ENCODE measurements around the gene NLRC5. TPM values are rescaled to one million over a fixed set of nuclear protein-coding genes. Genes with fewer than 3 reads are reported as not detected.
A peak's percentile ranks its signal among the peaks of the same experiment; 100 is the strongest.
"Not testable (repeated sequence)": the region's sequence is repeated elsewhere in the genome, so short reads cannot be mapped to it uniquely, and the experiment has no call there.

NLRC5 gene
- total RNA-seq, 2 donors from 2014 or later = 239 to 256 TPM

DNA sequence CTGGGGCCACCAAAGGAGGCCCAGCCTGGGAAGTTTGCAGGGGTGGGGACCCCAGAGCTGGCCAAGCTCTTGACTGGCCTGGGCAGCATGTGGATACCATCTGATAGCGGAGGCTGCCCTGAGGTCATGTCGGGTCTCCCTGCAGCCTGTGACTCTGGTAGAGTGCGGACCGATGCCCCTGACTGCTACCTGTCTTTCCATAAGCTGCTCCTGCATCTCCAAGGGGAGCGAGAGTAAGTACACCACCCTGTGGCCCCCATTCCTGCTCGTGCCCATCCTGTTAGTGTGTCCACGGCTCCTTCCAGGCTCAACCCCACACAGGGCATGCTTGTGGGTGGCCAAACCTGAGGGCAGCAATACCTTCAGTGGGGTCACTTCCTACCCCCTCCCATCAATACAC, 19.6 kb upstream of the NLRC5 start:
- Mint-ChIP-seq H3K4me3 (no peak overlapping the region), H3K27ac (no peak overlapping the region), H3K27me3 (ENCODE audit: low read depth) (no peaks in the 10 kb centered on the region), H3K36me3 (ENCODE audit: insufficient read depth in 2 of 2) (no peaks in the 10 kb centered on the region), H3K9me3 (no peaks in the 10 kb centered on the region), H3K4me1 (ENCODE audit: low read depth) (peaks cover 27% of the 10 kb centered on the region)
- DNase-seq (no peak), ATAC-seq (replicated peaks in 1 of 2) (no peak)

DNA sequence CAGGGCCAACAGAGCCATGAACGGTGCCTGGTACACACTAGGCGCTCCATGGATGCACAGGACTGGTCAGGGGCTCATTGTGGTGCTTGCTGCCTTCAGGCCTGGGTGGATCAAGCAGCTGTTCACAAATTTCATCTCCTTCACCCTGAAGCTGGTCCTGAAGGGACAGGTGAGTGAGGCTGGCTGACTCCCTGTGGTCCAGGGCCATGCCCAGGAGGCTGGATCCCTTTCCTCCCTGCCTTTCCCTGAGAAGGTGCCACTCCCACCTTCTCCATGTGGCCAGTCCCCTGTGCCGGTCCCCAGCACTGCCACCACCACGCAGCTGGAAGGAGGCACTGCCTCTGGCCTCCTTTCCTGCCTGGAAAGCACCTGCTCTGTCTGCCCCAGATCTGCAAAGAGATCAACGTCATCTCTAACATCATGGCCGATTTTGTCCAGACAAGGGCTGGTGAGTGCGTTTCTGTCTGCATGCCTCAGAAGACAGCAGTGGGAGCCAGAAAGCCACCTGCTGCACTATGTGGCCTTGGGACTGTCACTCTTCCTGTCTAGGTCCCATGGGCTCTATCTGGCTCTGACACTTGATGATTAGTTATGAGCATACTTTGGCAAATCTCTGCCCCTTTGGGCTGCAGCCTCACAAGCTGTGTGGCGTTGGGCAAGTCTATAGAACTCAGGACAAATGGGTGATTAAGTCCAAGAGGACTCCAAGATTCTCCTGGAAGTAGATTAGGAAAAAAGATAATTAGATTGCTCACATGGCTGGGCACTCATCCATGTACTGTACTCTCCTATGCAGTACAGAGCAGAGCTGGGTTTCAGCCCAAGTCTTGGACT, 18.2 kb upstream of the NLRC5 start:
- ATAC-seq (replicated peaks in 1 of 2) = no peak
- Mint-ChIP-seq H3K4me1 (ENCODE audit: low read depth) (peaks cover 28% of the 10 kb centered on the region), H3K36me3 (ENCODE audit: insufficient read depth in 2 of 2) (no peaks in the 10 kb centered on the region), H3K4me3 (no peak overlapping the region), H3K27ac (no peak overlapping the region), H3K27me3 (ENCODE audit: low read depth) (no peaks in the 10 kb centered on the region), H3K9me3 (no peaks in the 10 kb centered on the region)
- DNase-seq = no peak

DNA sequence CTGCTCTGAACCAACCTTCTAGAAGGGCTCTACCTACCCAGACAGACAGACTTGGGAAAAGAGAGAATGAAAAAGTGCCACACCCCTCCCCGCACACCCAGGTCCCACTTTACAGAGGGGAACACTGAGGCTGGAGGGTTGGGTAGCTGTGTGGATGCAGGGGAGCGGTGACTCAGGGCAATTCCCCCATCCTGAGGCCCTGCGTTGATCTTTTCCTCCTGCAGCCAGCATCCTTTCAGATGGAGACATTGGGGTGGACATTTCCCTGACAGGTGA, 17.7 kb upstream of the NLRC5 start:
- Mint-ChIP-seq H3K4me1 (ENCODE audit: low read depth) (peaks cover 33% of the 10 kb centered on the region), H3K4me3 (no peak overlapping the region), H3K36me3 (ENCODE audit: insufficient read depth in 2 of 2) (peaks cover 0 to 2% of the 10 kb centered on the region in 2 donors), H3K27me3 (ENCODE audit: low read depth) (no peaks in the 10 kb centered on the region), H3K27ac (no peak overlapping the region), H3K9me3 (no peaks in the 10 kb centered on the region)
- DNase-seq (no peak), ATAC-seq (replicated peaks in 1 of 2) (no peak)

DNA sequence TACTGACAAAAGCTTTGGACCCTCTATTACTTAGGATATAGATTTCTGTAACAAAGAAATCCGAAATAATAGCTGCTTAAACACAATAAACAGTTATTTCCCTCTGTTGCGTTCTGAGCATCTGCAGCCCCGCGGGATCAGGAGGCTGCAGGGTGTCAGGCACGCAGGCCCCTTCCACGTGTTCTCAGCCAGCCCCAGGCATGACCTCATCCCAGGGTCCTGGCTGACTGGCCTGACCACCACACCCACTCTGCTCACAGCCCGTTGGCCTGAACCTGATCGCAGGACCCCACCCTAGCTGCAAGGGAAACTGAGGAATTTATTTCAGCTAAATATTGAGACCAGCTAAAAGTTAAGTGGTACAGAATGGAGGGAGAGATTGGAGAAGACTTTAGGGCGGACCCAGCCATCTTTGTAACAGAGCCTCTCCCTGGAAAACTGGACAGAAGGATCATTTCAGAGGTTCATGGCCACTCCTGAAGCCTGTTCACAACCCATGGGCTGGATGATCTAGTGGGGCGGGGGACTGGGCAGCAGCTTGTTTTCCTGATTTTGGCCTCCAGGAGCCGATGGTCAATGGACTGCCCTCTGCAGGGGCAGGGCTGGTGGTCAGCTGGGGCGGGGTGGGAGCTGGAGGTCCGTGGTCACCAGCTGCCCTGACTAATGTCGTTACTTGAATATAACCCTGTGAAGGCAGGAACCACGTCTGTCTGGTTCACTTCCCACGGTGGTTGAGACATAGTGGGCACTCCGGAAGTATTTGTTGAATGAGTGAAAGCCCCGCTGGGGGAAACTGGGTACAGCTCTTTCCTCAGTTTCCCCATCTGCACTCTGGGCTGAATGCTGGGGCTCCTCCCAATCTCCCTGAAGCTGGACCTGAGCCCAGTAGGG, 16.7 kb upstream of the NLRC5 start:
- H3K36me3 Mint-ChIP-seq (ENCODE audit: insufficient read depth in 2 of 2) = peaks cover 0 to 2% of the 10 kb centered on the region in 2 donors
- no peak for ATAC-seq (replicated peaks in 1 of 2)
- DNase-seq = no peak
- no peaks in the 10 kb centered on the region for H3K27me3 Mint-ChIP-seq (ENCODE audit: low read depth)
- peaks cover 33% of the 10 kb centered on the region for H3K4me1 Mint-ChIP-seq (ENCODE audit: low read depth)
- no peak overlapping the region for H3K4me3 Mint-ChIP-seq
- no peak overlapping the region for H3K27ac Mint-ChIP-seq
- H3K9me3 Mint-ChIP-seq = no peaks in the 10 kb centered on the region

DNA sequence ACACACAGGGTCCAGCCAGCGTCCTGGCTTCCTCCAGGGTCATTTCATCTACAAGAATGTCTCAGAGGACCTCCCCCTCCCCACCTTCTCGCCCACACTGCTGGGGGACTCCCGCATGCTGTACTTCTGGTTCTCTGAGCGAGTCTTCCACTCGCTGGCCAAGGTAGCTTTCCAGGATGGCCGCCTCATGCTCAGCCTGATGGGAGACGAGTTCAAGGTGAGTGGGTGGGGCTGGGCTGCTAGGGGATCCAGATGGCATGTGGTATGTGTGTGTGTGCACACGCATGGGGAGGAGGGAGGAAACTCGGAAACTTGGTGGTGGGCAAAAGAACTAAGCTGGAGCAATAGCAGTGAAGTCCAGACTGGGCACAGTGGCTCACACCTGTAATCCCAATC, 16.1 kb upstream of the NLRC5 start:
- no peaks in the 10 kb centered on the region for H3K27me3 Mint-ChIP-seq (ENCODE audit: low read depth)
- no peak overlapping the region for H3K27ac Mint-ChIP-seq
- H3K4me1 Mint-ChIP-seq (ENCODE audit: low read depth) = peaks cover 33% of the 10 kb centered on the region
- peaks cover 0 to 2% of the 10 kb centered on the region in 2 donors for H3K36me3 Mint-ChIP-seq (ENCODE audit: insufficient read depth in 2 of 2)
- DNase-seq = no peak
- no peak overlapping the region for H3K4me3 Mint-ChIP-seq
- no peak for ATAC-seq (replicated peaks in 1 of 2)
- no peaks in the 10 kb centered on the region for H3K9me3 Mint-ChIP-seq

DNA sequence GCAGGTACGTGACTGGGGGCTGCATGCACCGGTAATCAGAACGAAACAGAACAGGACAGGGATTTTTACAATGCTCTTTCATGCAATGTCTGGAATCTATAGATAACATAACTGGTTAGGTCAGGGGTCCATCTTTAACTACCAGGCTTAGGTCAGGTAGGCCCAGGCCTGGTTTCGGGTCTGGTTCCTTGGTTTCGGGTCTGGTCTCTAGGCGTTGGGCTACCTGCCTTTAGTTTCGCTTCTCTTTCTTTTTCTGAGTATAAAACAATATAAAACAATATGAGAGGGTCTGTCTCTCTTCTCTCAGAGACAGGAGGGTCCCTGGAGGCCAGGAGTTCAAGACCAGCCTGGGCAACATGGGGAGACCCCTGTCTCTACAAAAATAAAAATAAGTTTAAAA, 15.5 kb upstream of the NLRC5 start:
- ATAC-seq (replicated peaks in 1 of 2); DNase-seq; H3K9me3 Mint-ChIP-seq; H3K27me3 Mint-ChIP-seq (ENCODE audit: low read depth); H3K36me3 Mint-ChIP-seq (ENCODE audit: insufficient read depth in 2 of 2); H3K4me3 Mint-ChIP-seq; H3K27ac Mint-ChIP-seq: not testable (repeated sequence)
- H3K4me1 Mint-ChIP-seq (ENCODE audit: low read depth) = peaks cover 33% of the 10 kb centered on the region

DNA sequence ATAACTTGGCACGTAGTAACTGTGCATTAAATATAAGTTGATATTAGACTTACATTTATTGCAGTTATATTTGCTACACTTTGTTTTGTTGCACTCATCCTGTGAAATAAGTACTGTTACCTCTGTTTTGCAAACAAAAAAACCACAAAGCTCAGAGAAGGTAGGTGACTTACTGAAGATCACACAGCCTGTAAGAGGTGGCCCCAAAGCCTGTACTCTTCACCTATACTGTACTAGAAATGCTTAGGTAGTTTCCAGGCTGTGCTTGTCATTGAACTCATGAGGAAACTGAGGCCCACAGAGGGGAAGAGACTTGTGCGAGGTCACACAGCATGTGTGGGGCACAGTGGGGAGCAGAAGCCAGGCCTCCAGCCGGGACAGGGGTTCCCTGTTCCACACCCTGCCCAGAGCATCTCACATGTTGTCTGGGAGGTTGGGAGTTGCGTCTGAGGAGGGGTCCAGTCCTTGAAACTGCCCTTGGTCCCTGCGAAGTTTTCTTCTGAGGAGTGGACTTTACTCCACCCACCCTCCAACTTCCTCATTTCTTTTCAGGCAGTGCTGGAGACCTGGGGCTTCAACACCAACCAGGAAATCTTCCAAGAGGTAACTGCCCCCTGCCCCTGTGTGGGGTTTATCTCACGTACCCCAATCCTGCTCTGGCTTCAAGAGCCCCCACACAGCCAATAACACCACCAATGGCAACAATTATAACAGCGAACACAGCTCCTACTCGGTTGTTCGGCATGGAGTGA, 14.6 kb upstream of the NLRC5 start:
- peak in 1 of 2 donors; percentile 34 for ATAC-seq (replicated peaks in 1 of 2)
- Mint-ChIP-seq H3K4me1 (ENCODE audit: low read depth) (peaks cover 36% of the 10 kb centered on the region), H3K27ac (no peak overlapping the region), H3K9me3 (no peaks in the 10 kb centered on the region), H3K36me3 (ENCODE audit: insufficient read depth in 2 of 2) (peaks cover 0 to 2% of the 10 kb centered on the region in 2 donors), H3K4me3 (no peak overlapping the region), H3K27me3 (ENCODE audit: low read depth) (no peaks in the 10 kb centered on the region)
- DNase-seq = no peak

DNA sequence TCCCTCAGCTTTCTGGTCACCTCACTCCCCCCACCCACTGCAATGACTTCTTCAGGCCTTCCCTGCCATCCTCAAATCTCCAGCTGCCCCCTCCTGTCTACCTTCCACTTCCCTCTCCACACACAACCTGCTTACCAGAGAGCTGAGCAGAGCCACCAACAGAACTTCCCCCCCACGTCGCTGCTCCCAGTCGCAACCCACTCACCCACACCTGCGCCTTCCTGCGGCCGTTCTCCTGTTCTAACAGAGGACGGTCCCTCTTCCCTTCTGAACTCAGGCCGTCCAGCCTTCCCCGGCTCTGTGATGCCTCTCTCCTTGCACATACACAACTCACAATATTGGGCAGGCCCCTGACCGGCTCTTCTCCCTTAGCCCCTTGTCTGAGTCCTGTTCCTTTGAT, 13.6 kb upstream of the NLRC5 start:
- Mint-ChIP-seq H3K27me3 (ENCODE audit: low read depth) (no peaks in the 10 kb centered on the region), H3K4me1 (ENCODE audit: low read depth) (peaks cover 45% of the 10 kb centered on the region)

DNA sequence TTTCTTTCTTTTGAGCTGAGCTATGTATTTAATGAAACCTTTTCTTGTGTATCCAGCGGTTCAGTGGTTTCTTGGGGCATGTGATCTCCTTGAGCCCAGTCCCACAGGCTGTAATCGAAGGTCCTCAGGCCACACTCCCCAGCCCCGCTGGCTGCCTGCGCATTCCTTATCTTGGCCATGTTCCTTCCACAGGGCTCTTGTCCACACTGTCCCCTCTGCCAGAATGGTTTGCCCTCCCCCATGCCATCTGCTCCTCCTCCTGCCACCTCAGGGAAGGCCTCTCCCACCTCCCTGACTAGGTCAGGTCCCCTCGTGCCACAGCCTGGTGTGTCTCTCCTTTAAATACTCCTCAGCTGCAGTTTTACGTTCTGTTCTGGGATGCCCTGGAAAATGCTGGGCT, 12.1 kb upstream of the NLRC5 start:
- no peak overlapping the region for H3K27ac Mint-ChIP-seq
- no peak for ATAC-seq (replicated peaks in 1 of 2)
- H3K4me3 Mint-ChIP-seq = no peak overlapping the region

More for the DNA sequence above, 13.6 kb upstream of the NLRC5 start:
- Mint-ChIP-seq H3K9me3 (no peaks in the 10 kb centered on the region), H3K4me3 (peak overlapping the region in 1 of 2 donors; percentile 16), H3K27ac (no peak overlapping the region), H3K36me3 (ENCODE audit: insufficient read depth in 2 of 2) (peaks cover 0 to 2% of the 10 kb centered on the region in 2 donors)
- no peak for DNase-seq
- ATAC-seq (replicated peaks in 1 of 2) = peak in 1 of 2 donors; percentile 25

DNA sequence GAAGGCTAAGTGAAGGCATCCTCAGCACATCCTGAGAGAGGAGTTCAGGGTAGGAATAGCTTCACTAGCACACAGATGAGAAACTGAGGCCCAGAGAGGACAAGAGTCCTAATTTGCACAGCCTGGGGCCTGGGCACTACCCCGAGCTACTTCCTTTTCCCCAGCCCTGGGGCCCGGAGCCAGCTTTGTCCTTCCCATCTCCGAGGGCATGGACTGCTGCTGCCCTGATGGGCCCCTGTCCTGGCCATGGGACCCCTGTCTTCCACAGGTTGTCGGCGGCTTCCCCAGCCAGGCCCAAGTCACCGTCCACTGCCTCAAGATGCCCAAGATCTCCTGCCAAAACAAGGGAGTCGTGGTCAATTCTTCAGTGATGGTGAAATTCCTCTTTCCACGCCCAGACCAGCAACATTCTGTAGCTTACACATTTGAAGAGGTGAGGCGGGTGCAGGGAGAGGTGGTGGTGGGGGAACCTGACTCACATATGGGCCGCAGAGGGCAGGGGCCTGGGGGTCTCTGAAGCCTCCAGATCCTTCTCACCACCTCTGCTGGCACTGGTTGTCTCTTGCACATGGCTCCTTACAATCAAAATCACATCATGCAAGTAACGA, 11.4 kb upstream of the NLRC5 start:
- no peak overlapping the region for H3K4me3 Mint-ChIP-seq
- H3K36me3 Mint-ChIP-seq (ENCODE audit: insufficient read depth in 2 of 2) = peaks cover 5 to 9% of the 10 kb centered on the region in 2 donors
- no peak overlapping the region for H3K27ac Mint-ChIP-seq
- H3K9me3 Mint-ChIP-seq = no peaks in the 10 kb centered on the region
- no peaks in the 10 kb centered on the region for H3K27me3 Mint-ChIP-seq (ENCODE audit: low read depth)
- DNase-seq = no peak
- peaks cover 68% of the 10 kb centered on the region for H3K4me1 Mint-ChIP-seq (ENCODE audit: low read depth)
- ATAC-seq (replicated peaks in 1 of 2) = no peak

More for the DNA sequence above, 12.1 kb upstream of the NLRC5 start:
- DNase-seq = no peak
- H3K9me3 Mint-ChIP-seq = no peaks in the 10 kb centered on the region
- H3K27me3 Mint-ChIP-seq (ENCODE audit: low read depth) = no peaks in the 10 kb centered on the region
- H3K36me3 Mint-ChIP-seq (ENCODE audit: insufficient read depth in 2 of 2) = peaks cover 0 to 3% of the 10 kb centered on the region in 2 donors
- peaks cover 61% of the 10 kb centered on the region for H3K4me1 Mint-ChIP-seq (ENCODE audit: low read depth)

DNA sequence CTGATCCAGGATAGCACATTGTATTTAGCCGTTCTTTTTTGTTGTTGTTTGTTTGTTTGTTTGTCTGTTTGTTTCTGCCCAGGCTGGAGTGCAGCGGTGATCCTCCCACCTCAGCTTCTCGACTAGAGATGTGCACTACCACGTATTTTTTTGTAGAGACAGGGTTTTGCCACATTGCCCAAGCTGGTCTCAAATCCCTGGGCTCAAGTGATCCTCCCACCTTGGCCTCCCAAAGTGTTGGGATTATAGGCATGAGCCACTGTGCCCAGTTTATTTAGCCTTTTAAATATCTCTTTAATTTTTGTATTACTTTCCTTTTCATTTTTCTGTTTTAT, 9.2 kb upstream of the NLRC5 start:
- Mint-ChIP-seq H3K27me3 (ENCODE audit: low read depth) (no peaks in the 10 kb centered on the region), H3K9me3 (no peaks in the 10 kb centered on the region), H3K36me3 (ENCODE audit: insufficient read depth in 2 of 2) (peaks cover 8 to 17% of the 10 kb centered on the region in 2 donors), H3K4me1 (ENCODE audit: low read depth) (peaks cover 69% of the 10 kb centered on the region), H3K27ac (no peak overlapping the region), H3K4me3 (no peak overlapping the region)
- ATAC-seq (replicated peaks in 1 of 2) (no peak), DNase-seq (no peak)

DNA sequence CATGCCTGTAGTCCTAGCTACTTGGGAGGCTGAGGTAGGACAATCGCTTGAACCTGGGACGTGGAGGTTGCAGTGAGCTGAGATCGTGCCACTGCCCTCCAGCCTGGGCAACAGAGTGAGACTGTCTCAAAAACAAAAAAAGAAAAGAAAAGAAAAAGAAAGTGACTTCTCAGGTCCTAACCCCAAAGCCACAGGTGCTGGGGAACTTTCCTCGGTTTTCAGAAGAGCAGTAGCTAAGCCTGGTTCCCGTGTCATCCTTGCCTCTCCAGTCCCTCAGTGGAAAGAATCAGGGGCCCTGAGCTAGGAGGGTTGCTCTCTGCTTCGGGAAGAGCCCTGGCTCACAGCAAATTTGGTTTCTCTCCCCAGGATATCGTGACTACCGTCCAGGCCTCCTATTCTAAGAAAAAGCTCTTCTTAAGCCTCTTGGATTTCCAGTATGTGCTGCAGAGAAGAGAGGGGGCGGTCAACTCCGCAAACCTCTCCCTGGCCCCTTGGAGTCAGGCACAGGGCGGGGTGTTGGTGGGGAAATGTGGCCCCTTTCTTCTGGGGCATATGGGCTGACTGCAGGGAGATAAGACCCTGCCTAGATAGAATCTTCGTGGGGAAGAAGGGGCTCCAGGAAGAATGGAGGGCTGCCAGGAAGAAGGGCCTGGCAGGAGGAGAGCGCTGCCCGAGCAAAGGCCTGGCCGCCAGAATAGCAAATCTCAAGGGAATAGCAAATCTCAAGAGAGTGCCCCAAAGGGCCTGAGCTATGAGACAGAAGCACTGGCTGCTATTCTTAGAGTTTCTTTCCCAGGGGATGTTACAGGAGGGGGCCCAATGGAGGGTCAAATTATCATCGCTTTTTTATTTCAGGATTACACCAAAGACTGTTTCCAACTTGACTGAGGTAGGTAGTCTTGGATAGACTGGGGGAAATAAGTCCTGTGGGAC, 8.3 kb upstream of the NLRC5 start:
- H3K4me1 Mint-ChIP-seq (ENCODE audit: low read depth) = peaks cover 69% of the 10 kb centered on the region
- no peak for ATAC-seq (replicated peaks in 1 of 2)
- H3K36me3 Mint-ChIP-seq (ENCODE audit: insufficient read depth in 2 of 2) = peaks cover 8 to 17% of the 10 kb centered on the region in 2 donors
- H3K27ac Mint-ChIP-seq = peak overlapping the region; percentile 75
- no peak for DNase-seq
- no peaks in the 10 kb centered on the region for H3K9me3 Mint-ChIP-seq
- no peaks in the 10 kb centered on the region for H3K27me3 Mint-ChIP-seq (ENCODE audit: low read depth)
- peak overlapping the region in 1 of 2 donors; percentile 2 for H3K4me3 Mint-ChIP-seq
